HG03442 (cell line): ENCODE results near the gene TAL2.

Experiments
- ATAC-seq: cut with Tn5 transposase; IDR thresholded peaks from one replicate; pipeline ENCODE4 v1.9.1; 2021; ENCODE audit warnings: mild to moderate bottlenecking, moderate library complexity; ENCODE audit not compliant: unreplicated experiment

Gene TAL2

GRCh38 chr9:105662184-105663104 lies at the start of gene TAL2:
TSS of gene TAL2 (plus strand) at chr9:105662457. CDS start at chr9:105662497, 40 bp downstream.
- ATAC-seq, result peak; percentile 83

- no peak for ATAC-seq
These were observed 41.3 kb upstream of the TAL2 start for GRCh38 chr9:105621001-105621400.

GRCh38 chr9:105625088-105625487 lies 37.2 kb upstream of the TAL2 start:
- no peak for ATAC-seq

- no peak for ATAC-seq
These were observed 29.4 kb upstream of the TAL2 start for GRCh38 chr9:105632807-105633206.

- ATAC-seq, result no peak
These were observed 28.8 kb upstream of the TAL2 start for GRCh38 chr9:105633411-105633810.

- no peak for ATAC-seq
These were observed 25.9 kb upstream of the TAL2 start for GRCh38 chr9:105636331-105636730.

- ATAC-seq, result no peak
These were observed 24.4 kb upstream of the TAL2 start for GRCh38 chr9:105637787-105638395.

GRCh38 chr9:105639936-105640335 lies 22.3 kb upstream of the TAL2 start:
- no peak for ATAC-seq

- ATAC-seq, result no peak
These were observed 18.5 kb upstream of the TAL2 start for GRCh38 chr9:105643795-105644194.

GRCh38 chr9:105646879-105647594 lies 15.2 kb upstream of the TAL2 start:
- ATAC-seq, result no peak

- ATAC-seq, result no peak
These were observed 14.5 kb upstream of the TAL2 start for GRCh38 chr9:105647595-105648349.

GRCh38 chr9:105651806-105652205 lies 10.5 kb upstream of the TAL2 start:
- no peak for ATAC-seq

- ATAC-seq, result peak; percentile 72
These were observed 5.9 kb upstream of the TAL2 start for GRCh38 chr9:105656131-105656921.

GRCh38 chr9:105658351-105658750 lies 3.9 kb upstream of the TAL2 start:
- ATAC-seq, result no peak

- no peak for ATAC-seq
These were observed 1.2 kb upstream of the TAL2 start for GRCh38 chr9:105661011-105661410.

- ATAC-seq, result no peak
These were observed 1.7 kb downstream of the TAL2 start for GRCh38 chr9:105663914-105664313.

- no peak for ATAC-seq
These were observed 5.6 kb downstream of the TAL2 start for GRCh38 chr9:105667867-105668266.

- ATAC-seq, result no peak
These were observed 8.1 kb downstream of the TAL2 start for GRCh38 chr9:105670315-105670714.

- ATAC-seq, result no peak
These were observed 8.5 kb downstream of the TAL2 start for GRCh38 chr9:105670775-105671174.

- ATAC-seq, result no peak
These were observed 10.5 kb downstream of the TAL2 start for GRCh38 chr9:105672711-105673234.
